Glutamatergic neuron (in vitro differentiated cells): ENCODE results near the gene HABP4. TPM values are rescaled to one million over a fixed set of nuclear protein-coding genes. Genes with fewer than 3 reads are reported as not detected.

ENCODE experiments used
- DNase-seq: peaks from one replicate; pipeline ENCODE4 v3.0.0; 2022
- H3K27ac Mint-ChIP-seq: one replicate; pipeline ENCODE4 v1.8.0; 2020; ENCODE audit warnings: mild to moderate bottlenecking, mixed read lengths, inconsistent platforms; ENCODE audit not compliant: unreplicated experiment
- H3K27me3 Mint-ChIP-seq: one replicate; pipeline ENCODE4 v1.8.0; 2020; ENCODE audit warnings: mild to moderate bottlenecking, moderate library complexity, mixed read lengths, inconsistent platforms; ENCODE audit not compliant: unreplicated experiment
- H3K36me3 Mint-ChIP-seq: one replicate; pipeline ENCODE4 v1.8.0; 2020; ENCODE audit warnings: mild to moderate bottlenecking, mixed read lengths, inconsistent platforms; ENCODE audit not compliant: unreplicated experiment
- H3K4me1 Mint-ChIP-seq: one replicate; pipeline ENCODE4 v1.8.0; 2020; ENCODE audit warnings: mild to moderate bottlenecking, low read depth, mixed read lengths, inconsistent platforms; ENCODE audit not compliant: unreplicated experiment
- H3K4me3 Mint-ChIP-seq: one replicate; pipeline ENCODE4 v1.8.0; 2020; ENCODE audit warnings: mild to moderate bottlenecking, mixed read lengths, inconsistent platforms; ENCODE audit not compliant: unreplicated experiment
- H3K9me3 Mint-ChIP-seq: one replicate; pipeline ENCODE4 v1.8.0; 2020; ENCODE audit warnings: mild to moderate bottlenecking, moderate library complexity, mixed read lengths, inconsistent platforms; ENCODE audit not compliant: unreplicated experiment
- CTCF ChIP-seq: fragments of 200-600 bp; sonication (generic); IDR thresholded peaks from one replicate; pipeline ENCODE4 v1.5.0; 2021; ENCODE audit not compliant: partially characterized antibody, unreplicated experiment
- long read RNA-seq: library from polyadenylated mRNA; unstranded; transcript quantifications from one replicate; pipeline ENCODE4 v2.0.0, GENCODE V29; 2020; ENCODE audit not compliant: unreplicated experiment
- total RNA-seq: library from RNA; stranded (reverse); fragmentation: NEBNext Ultra II Directional; extraction: Animal tissue kit (Norgen Biotek cat#: 25700); gene quantifications from one replicate; pipeline ENCODE4 v1.2.1, GENCODE V29; 2021; ENCODE audit not compliant: unreplicated experiment

The HABP4 gene
- 21.4 TPM for total RNA-seq
- long read RNA-seq, partial matches to known transcripts = 1 of 3 reads
- long read RNA-seq, other reads (novel, unspliced or antisense) = 2 of 3 reads

- peak within 1 kb of the TSS; percentile 95 for H3K4me3 Mint-ChIP-seq
- H3K27ac Mint-ChIP-seq = peak within 1 kb of the TSS; percentile 83
- no peak for TF ChIP-seq CTCF
- H3K4me1 Mint-ChIP-seq = peaks cover 11% of the 10 kb centered on the region
- H3K9me3 Mint-ChIP-seq = peaks cover 6% of the 10 kb centered on the region
- no peaks in the 10 kb centered on the region for H3K36me3 Mint-ChIP-seq
- H3K27me3 Mint-ChIP-seq = peaks cover 6% of the 10 kb centered on the region
- DNase-seq = peak; percentile 98
These were observed at the start of gene HABP4 for GRCh38 chr9:96449845-96450612. HABP4 (plus strand) TSS chr9:96450169; CDS start chr9:96450280, 111 bp downstream.

GRCh38 chr9:96408409-96409280, 41.3 kb upstream of the HABP4 start:
- Mint-ChIP-seq H3K27me3 (no peaks in the 10 kb centered on the region), H3K27ac (no peak overlapping the region), H3K36me3 (no peaks in the 10 kb centered on the region), H3K9me3 (peaks cover 2% of the 10 kb centered on the region), H3K4me1 (peaks cover 2% of the 10 kb centered on the region), H3K4me3 (no peak overlapping the region)
- DNase-seq = no peak
- no peak for TF ChIP-seq CTCF

- Mint-ChIP-seq H3K4me1 (peaks cover 7% of the 10 kb centered on the region), H3K9me3 (peaks cover 2% of the 10 kb centered on the region), H3K36me3 (no peaks in the 10 kb centered on the region), H3K27ac (no peak overlapping the region), H3K4me3 (no peak overlapping the region), H3K27me3 (no peaks in the 10 kb centered on the region)
- no peak for DNase-seq
- no peak for TF ChIP-seq CTCF
These were observed 38.7 kb upstream of the HABP4 start for GRCh38 chr9:96411129-96411838.

GRCh38 chr9:96412174-96412913, 37.6 kb upstream of the HABP4 start:
- Mint-ChIP-seq H3K9me3 (peaks cover 2% of the 10 kb centered on the region), H3K4me3 (no peak overlapping the region), H3K36me3 (no peaks in the 10 kb centered on the region), H3K27me3 (peaks cover 4% of the 10 kb centered on the region), H3K27ac (no peak overlapping the region), H3K4me1 (peaks cover 10% of the 10 kb centered on the region)
- TF ChIP-seq CTCF = no peak
- no peak for DNase-seq
